ENCODE measurements around the gene GPHA2.

The GPHA2 gene

DNA sequence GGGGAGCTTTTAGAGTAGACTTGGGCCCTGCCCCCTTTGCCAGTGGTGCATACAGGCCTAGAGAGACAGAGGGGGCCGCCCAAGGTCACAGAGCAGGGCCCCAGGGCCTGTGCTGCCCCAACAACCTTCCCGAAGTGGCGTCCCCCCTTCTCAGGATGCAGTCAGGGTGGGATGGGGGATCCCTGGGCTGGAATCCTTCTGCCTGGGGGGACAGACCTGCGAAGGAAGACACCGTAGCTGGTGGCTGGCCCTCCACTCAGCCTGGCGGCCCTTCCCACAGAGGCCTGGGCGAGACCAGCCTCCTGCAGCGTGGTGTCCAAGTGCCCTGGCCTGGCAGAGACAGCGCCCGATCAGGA, 42.9 kb downstream of the GPHA2 start:
- DNase-seq (ENCODE audit: low read depth), result no peak
- TF ChIP-seq, protein P1, sequence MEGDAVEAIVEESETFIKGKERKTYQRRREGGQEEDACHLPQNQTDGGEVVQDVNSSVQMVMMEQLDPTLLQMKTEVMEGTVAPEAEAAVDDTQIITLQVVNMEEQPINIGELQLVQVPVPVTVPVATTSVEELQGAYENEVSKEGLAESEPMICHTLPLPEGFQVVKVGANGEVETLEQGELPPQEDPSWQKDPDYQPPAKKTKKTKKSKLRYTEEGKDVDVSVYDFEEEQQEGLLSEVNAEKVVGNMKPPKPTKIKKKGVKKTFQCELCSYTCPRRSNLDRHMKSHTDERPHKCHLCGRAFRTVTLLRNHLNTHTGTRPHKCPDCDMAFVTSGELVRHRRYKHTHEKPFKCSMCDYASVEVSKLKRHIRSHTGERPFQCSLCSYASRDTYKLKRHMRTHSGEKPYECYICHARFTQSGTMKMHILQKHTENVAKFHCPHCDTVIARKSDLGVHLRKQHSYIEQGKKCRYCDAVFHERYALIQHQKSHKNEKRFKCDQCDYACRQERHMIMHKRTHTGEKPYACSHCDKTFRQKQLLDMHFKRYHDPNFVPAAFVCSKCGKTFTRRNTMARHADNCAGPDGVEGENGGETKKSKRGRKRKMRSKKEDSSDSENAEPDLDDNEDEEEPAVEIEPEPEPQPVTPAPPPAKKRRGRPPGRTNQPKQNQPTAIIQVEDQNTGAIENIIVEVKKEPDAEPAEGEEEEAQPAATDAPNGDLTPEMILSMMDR (IDR thresholded peaks at IDR 0.05; ENCODE audit: low read length, missing control alignments), result no peak
- H3K4me3 ChIP-seq (replicated peaks; ENCODE audit: low read depth, low read length), result no peak overlapping the region

DNA sequence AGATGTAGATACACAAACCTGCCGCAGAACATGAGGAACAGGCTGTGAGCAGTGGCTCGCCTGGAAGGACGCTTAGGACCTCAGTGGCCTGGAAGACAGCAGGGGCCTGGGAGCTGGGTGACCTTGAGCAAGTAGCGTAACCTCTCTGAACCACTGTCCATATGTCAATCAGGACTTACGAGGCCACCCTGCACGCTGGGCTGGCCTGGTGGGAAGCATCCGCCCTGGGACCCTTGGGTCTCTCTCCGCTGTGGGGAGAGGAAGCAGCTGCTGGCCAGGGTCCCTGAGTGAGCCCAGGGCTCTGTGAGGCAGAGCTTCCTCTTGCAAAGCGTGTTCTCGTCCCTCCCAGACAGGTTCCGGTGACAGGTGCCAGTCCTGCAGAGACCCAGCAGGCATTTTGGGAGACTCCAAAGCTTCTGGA, 43.3 kb downstream of the GPHA2 start:
- no peak overlapping the region for H3K4me3 ChIP-seq (replicated peaks; ENCODE audit: low read depth, low read length)
- TF ChIP-seq, protein P1 (IDR thresholded peaks at IDR 0.05; ENCODE audit: low read length, missing control alignments), result no peak
- DNase-seq (ENCODE audit: low read depth), result no peak

DNA sequence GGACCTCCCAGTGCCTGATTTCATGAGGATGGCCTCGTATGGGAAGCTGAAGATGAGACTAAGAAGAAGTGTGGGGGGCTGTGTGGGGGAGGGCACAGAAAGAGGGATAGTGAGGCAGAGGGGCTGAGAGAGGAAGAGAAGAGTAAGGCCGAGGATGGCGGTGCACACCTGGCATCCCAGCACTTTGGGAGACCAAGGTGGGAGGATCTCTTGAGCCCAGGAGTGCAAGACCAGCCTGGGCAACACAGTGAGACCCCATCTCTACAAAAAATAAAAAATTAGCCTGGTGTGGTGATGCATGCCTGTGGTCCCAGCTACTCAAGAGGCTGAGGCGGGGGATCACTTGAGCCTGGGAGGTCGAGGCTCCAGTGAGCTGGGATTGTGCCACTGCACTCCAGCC, 43.8 kb downstream of the GPHA2 start:
- H3K4me3 ChIP-seq (replicated peaks; ENCODE audit: low read depth, low read length), result no peak overlapping the region
- TF ChIP-seq, protein P1 (IDR thresholded peaks at IDR 0.05; ENCODE audit: low read length, missing control alignments), result no peak
- DNase-seq (ENCODE audit: low read depth), result no peak

DNA sequence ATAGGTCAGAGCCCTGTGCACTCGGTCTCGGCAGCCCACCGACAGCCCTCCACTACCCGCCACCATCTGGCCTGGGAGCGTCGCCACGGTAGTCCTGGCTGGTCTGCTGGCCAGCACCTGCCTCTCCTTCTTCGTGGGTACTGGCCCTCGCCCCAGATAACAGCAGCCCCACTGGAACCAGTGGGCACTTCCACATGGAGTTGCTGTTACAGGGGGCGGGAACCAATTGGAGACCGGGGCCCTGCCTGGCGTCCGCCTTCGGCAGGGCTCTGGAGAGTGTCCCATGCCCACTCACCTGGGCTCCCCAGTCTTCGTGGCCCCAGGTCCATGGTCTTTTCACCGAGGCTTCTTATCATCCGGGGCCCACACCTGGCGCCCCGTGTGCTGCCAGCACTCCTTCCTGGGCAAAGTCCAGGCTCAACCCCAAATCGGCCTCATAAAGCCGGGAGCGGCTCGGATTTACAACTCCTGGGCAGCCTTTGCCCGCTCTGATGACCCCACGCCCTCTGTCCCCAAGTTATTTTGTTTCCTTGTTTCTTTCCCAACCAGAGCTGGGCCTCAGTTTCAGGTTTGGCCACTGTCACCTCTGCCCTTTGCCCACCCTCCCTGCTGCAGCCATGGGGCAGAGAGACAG, 44.4 kb downstream of the GPHA2 start:
- DNase-seq (ENCODE audit: low read depth), result no peak
- H3K4me3 ChIP-seq (replicated peaks; ENCODE audit: low read depth, low read length), result no peak overlapping the region
- TF ChIP-seq, protein P1 (IDR thresholded peaks at IDR 0.05; ENCODE audit: low read length, missing control alignments), result no peak

DNA sequence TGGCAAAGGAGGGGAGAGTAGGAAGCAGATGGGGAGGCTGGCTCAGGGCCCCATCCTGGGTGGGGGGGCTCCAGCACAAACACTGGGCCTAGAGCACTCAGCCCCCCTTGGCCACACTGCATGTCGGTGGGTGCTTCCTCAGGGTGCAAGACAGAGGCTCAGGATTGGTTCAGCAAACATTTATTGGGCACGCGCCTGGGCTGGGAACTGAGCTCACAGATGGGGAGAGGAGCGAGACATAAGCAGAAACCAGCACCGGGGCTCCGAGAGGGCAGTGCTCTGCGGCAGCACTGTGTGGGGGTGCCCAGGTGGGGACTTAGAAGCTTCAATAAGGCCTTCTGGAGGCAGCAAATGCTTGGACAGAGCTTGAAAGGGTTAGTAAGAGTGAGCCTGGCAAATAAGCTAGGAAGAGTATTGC, 45.2 kb downstream of the GPHA2 start:
- TF ChIP-seq, protein P1 (IDR thresholded peaks at IDR 0.05; ENCODE audit: low read length, missing control alignments), result no peak
- H3K4me3 ChIP-seq (replicated peaks; ENCODE audit: low read depth, low read length), result no peak overlapping the region
- DNase-seq (ENCODE audit: low read depth), result no peak

DNA sequence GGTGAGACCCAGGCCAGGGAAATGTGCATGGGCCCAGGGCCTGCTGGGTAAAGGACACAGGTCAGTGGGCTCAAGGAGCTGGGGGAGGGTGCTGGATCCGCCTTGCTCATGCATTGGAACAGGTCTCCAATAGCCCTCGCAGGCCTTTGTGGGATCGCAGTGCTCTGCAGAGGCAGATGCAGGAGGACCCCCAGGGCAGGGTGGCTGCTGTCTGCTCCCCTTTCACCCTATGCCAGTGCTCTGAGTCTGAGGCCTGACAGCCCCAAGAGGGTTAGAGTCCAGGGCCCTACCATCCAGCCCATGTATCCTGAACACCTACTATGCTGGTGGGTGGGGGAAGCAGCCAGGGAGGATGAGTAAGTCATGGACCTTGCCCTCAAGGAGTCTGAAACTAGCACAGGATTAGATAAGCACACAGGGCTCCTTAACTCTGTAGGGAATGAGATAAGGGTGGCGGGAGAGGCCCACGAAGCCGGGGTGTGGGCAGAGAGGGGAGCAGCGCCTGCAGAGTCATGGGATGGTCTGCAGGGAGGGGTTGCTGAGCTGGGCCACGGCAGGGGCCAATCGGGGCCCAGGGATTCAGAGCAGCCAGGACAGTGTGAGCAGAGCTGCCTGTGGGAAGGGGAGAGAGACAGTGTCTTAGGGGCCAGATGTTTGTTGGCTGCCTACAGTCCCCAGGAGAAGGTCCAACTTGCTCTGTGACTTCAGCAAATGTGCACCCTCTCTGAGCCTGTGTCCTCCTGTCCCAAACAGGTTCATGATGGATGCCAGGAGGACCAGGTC, 46.8 kb downstream of the GPHA2 start:
- no peak for DNase-seq (ENCODE audit: low read depth)
- H3K4me3 ChIP-seq (replicated peaks; ENCODE audit: low read depth, low read length), result no peak overlapping the region
- TF ChIP-seq, protein P1 (IDR thresholded peaks at IDR 0.05; ENCODE audit: low read length, missing control alignments), result no peak

DNA sequence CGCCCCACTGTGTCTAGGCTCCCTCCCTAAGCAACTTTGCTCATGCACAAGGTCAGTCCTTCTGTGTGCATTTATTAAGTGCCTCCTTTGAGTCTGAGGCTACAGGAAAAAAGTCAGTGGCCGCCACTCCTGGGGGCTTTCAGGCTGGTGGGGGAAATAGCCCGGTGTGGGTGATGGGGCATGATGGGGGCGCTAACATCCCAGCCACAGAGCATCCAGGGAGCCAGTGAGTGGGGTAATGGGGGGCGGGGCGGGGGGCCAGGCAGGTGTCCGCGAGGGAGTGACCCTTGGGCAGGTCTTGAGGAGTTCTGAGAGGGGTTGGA, 47.3 kb downstream of the GPHA2 start:
- no peak for DNase-seq (ENCODE audit: low read depth)
- TF ChIP-seq, protein P1 (IDR thresholded peaks at IDR 0.05; ENCODE audit: low read length, missing control alignments), result no peak
- no peak overlapping the region for H3K4me3 ChIP-seq (replicated peaks; ENCODE audit: low read depth, low read length)

Data from fibroblast of pulmonary artery (primary cell).